ENCODE measurements around the gene COL17A1.

DNA sequence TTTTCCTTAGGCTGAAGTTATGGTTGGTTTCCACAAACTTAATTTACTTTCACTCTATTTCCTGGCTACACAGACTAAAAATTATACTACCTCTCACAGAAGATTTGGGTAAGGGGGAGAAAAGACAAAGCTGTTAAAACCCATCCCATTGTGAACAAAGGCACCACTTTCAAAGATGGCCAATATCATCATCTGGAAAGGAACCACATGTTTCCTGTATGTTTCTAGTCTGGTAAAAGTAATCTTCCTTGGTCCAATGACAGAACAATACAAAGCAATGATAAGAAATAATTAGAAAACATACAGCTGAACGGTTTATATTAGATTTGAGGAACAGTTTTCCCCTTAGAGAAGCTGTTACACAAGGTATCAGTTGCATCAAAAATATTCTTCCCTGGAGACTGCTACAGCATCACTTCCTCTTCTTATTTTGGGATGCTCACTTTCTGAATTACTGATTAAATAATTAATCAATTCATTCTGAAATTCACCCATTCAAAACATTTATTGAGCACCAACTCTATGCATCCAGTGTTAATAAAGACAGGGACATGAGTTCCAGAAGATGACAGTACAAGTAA lies 27.8 kb upstream of the COL17A1 start:
- TF ChIP-seq POLR2A (IDR thresholded peaks at IDR 0.05; ENCODE audit: low read length) (no peak), GATA1 (IDR thresholded peaks at IDR 0.05; ENCODE audit: low read depth, low read length) (no peak)
